Measurements from ENCODE around the gene LRRC51.
"Not testable (repeated sequence)": the region's sequence is repeated elsewhere in the genome, so short reads cannot be mapped to it uniquely, and the experiment has no call there.

DNA sequence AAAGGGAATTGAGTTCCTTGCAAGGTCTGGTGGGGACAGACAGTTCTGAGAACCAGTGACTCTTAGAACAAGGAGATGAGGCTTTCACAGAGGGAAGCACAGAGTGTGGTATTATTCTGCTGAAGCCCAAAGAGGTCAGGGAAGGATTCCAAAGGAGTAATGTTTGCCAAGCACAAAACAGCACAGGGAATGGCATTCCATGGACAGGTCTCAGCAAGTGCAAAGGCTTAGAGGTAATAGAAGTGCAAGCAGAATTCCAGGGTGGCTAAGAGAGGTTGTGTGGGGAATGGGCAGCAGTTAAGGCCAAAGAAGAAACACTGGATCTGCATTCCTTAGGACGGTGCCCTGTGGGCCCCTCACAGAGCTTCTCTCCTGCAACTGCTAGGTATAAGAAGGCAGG lies 61.4 kb downstream of the LRRC51 start:
- TF ChIP-seq, protein P1, sequence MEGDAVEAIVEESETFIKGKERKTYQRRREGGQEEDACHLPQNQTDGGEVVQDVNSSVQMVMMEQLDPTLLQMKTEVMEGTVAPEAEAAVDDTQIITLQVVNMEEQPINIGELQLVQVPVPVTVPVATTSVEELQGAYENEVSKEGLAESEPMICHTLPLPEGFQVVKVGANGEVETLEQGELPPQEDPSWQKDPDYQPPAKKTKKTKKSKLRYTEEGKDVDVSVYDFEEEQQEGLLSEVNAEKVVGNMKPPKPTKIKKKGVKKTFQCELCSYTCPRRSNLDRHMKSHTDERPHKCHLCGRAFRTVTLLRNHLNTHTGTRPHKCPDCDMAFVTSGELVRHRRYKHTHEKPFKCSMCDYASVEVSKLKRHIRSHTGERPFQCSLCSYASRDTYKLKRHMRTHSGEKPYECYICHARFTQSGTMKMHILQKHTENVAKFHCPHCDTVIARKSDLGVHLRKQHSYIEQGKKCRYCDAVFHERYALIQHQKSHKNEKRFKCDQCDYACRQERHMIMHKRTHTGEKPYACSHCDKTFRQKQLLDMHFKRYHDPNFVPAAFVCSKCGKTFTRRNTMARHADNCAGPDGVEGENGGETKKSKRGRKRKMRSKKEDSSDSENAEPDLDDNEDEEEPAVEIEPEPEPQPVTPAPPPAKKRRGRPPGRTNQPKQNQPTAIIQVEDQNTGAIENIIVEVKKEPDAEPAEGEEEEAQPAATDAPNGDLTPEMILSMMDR (IDR thresholded peaks at IDR 0.05), result not testable (repeated sequence)
- not testable (repeated sequence) for TF ChIP-seq POLR2AphosphoS5, POLR2A (IDR thresholded peaks at IDR 0.05)

All from sigmoid colon (tissue), 4 donors.